Panc1 (cell line): ENCODE measurements around the gene CDYL2. TPM values are rescaled to one million over a fixed set of nuclear protein-coding genes. Genes with fewer than 3 reads are reported as not detected.

Experiments used
- ATAC-seq: fragments of 200-7000 bp; cut with Tn5 transposase; 2 replicates; pipeline ENCODE4 v1.9.1; 2020; ENCODE audit warnings: mild to moderate bottlenecking, moderate library complexity
- BruUV-seq: library from RNA; stranded (reverse); fragments of 400-500 nt; replicated peaks from 2 replicates; lab custom pipeline; 2021; lab: Mats Ljungman, UMichigan
- CTCF ChIA-PET: fragments of 300-600 bp; sonication (Branson Sonifier 250); formaldehyde crosslinking; loops from one replicate; lab custom pipeline; 2022; ENCODE audit warnings: antibody characterized with exemption; lab: Charles Lee
- POLR2A ChIA-PET: fragments of 300-600 bp; sonication (Branson Sonifier 250); formaldehyde crosslinking; loops from one replicate; lab custom pipeline; 2022; ENCODE audit warnings: antibody characterized with exemption; lab: Charles Lee
- DNase-seq: peaks from one replicate; pipeline ENCODE4 v3.0.0-alpha.2; 2010; ENCODE audit warnings: low read depth, low spot score
- H3K27ac ChIP-seq: 2 replicates; pipeline ENCODE4 v1.5.1; 2011; ENCODE audit warnings: mild to moderate bottlenecking, low read length, inconsistent platforms
- H3K27me3 ChIP-seq: fragments of 200-500 bp; sonication (Bioruptor generic); 2 replicates; pipeline ENCODE4 v1.6.0; 2014; ENCODE audit warnings: low read length, inconsistent platforms; ENCODE audit not compliant: control insufficient read depth, insufficient read depth
- H3K36me3 ChIP-seq: fragments of 200-500 bp; sonication (Bioruptor generic); 2 replicates; pipeline ENCODE4 v1.5.1; 2014; ENCODE audit warnings: inconsistent platforms, mild to moderate bottlenecking, low read length, moderate library complexity; ENCODE audit not compliant: control insufficient read depth, insufficient read depth
- H3K4me1 ChIP-seq: 2 replicates; pipeline ENCODE4 v1.5.1; 2011; ENCODE audit warnings: inconsistent platforms, mild to moderate bottlenecking, low read length, moderate library complexity; ENCODE audit not compliant: control insufficient read depth, insufficient read depth
- H3K4me3 ChIP-seq, 2 experiments: 2 replicates each; pipeline ENCODE4 v1.5.1; 2011 to 2012; ENCODE audit warnings: low read depth in 2 of 2, low read length in 2 of 2, mild to moderate bottlenecking in 2 of 2, inconsistent platforms in 1 of 2, moderate library complexity in 1 of 2
- H3K9me3 ChIP-seq: fragments of 200-500 bp; sonication (Bioruptor generic); 2 replicates; pipeline ENCODE4 v1.5.1; 2014; ENCODE audit warnings: low read depth, mild to moderate bottlenecking, inconsistent platforms, low read length, moderate library complexity; ENCODE audit not compliant: control insufficient read depth, insufficient read depth
- CTCF ChIP-seq: fragments of 450-650 bp; IDR thresholded peaks from 2 replicates; pipeline ENCODE4 v1.5.1; 2017; ENCODE audit warnings: mild to moderate bottlenecking
- POLR2AphosphoS5 ChIP-seq: IDR thresholded peaks from 2 replicates; pipeline ENCODE4 v1.6.1; 2012; ENCODE audit warnings: mild to moderate bottlenecking, low read depth, low read length, moderate library complexity
- REST ChIP-seq, 2 experiments: IDR thresholded peaks; 2 replicates each; pipeline ENCODE4 v1.6.1; 2011 to 2012; ENCODE audit warnings: low read depth in 2 of 2, control low read depth in 1 of 2, low read length in 1 of 2, mild to moderate bottlenecking in 1 of 2, moderate library complexity in 1 of 2; ENCODE audit not compliant: insufficient read depth in 1 of 2
- SIN3A ChIP-seq: IDR thresholded peaks from 2 replicates; pipeline ENCODE4 v1.6.1; 2012; ENCODE audit warnings: low read depth, mild to moderate bottlenecking, low read length, moderate library complexity, borderline replicate concordance; ENCODE audit not compliant: insufficient read depth
- TCF7L2 ChIP-seq: IDR thresholded peaks from 2 replicates; pipeline ENCODE4 v1.6.1; 2011; ENCODE audit warnings: mild to moderate bottlenecking, low read depth, low read length, inconsistent platforms
- in situ Hi-C: cut with HindIII; loops from 2 replicates; pipeline ENCODE4 v1.10.0; 2016; ENCODE audit warnings: low sequenced_read_pairs, low pct_unique_long_range_greater_than_20kb
- intact Hi-C: fragments of 100-400 bp; cut with micrococcal nuclease; formaldehyde crosslinking; loops from one replicate; pipeline ENCODE4 v1.10.0; 2022; ENCODE audit not compliant: unreplicated experiment
- total RNA-seq: library from RNA; stranded (reverse); gene quantifications from one replicate; pipeline ENCODE4 v1.2.1, GENCODE V29; 2021; ENCODE audit not compliant: unreplicated experiment

Gene CDYL2
- total RNA-seq, 1 experiment from 2014 or later: 6.1 TPM

GRCh38 chr16:80680046-80680445 is 124.4 kb downstream of the CDYL2 start:
- intact Hi-C loops: no loop called here

DNA sequence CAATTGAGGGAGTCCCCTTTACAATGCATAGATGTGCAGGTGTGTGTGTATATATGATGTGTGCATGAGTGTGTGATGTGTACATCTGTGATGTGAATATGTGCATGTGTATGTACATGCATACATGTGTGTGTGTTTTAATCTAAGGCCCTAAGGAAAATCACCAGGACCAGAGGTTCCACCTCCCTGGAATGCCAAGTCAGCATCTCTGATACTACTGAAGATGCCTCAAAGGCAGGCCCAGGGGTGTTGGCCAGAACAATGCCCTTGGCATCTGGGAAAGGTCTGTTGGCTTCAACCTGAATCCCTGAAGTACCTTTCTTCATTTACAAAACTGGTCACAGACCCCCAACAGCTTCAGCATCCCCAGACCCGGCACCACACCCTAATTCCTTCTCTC is 129.5 kb downstream of the CDYL2 start:
- no peaks in the 10 kb centered on the region for H3K4me1 ChIP-seq
- intact Hi-C loops: no loop called here
- BruUV-seq: no TSS peak
- H3K36me3 ChIP-seq: no peaks in the 10 kb centered on the region
- no peak overlapping the region for H3K27ac ChIP-seq
- ChIA-PET POLR2A (no interaction called here), CTCF (no interaction called here)
- in situ Hi-C loops: no loop called here
- no peak overlapping the region for H3K4me3 ChIP-seq
- no peaks in the 10 kb centered on the region for H3K27me3 ChIP-seq
- TF ChIP-seq REST (IDR thresholded peaks at IDR 0.05; ENCODE audit: insufficient read depth in 1 of 2, low read depth in 2 of 2, low read length in 1 of 2): no peak
- no peak for TF ChIP-seq TCF7L2
- TF ChIP-seq POLR2AphosphoS5: no peak
- TF ChIP-seq CTCF: no peak
- TF ChIP-seq SIN3A: no peak
- DNase-seq (no peak), ATAC-seq (no peak)
- no peaks in the 10 kb centered on the region for H3K9me3 ChIP-seq

More at GRCh38 chr16:80680046-80680445, 124.4 kb downstream of the CDYL2 start:
- Histone ChIP-seq H3K4me3 (no peak overlapping the region), H3K27me3 (no peaks in the 10 kb centered on the region), H3K4me1 (no peaks in the 10 kb centered on the region), H3K27ac (no peak overlapping the region), H3K36me3 (no peaks in the 10 kb centered on the region), H3K9me3 (no peaks in the 10 kb centered on the region)
- DNase-seq: no peak
- ATAC-seq: no peak
- in situ Hi-C loops: no loop called here
- no peak for TF ChIP-seq POLR2AphosphoS5
- TF ChIP-seq TCF7L2: no peak
- TF ChIP-seq REST (IDR thresholded peaks at IDR 0.05; ENCODE audit: insufficient read depth in 1 of 2, low read depth in 2 of 2, low read length in 1 of 2): no peak
- TF ChIP-seq SIN3A: no peak
- ChIA-PET POLR2A (no interaction called here), CTCF (no interaction called here)
- no TSS peak for BruUV-seq
